Fibroblast of mammary gland (primary cell): ENCODE measurements around the gene RNF125.

Experiments used
- DNase-seq: peaks from one replicate; pipeline ENCODE4 v3.0.0-alpha.2; 2010; ENCODE audit warnings: low read depth
- H3K4me3 ChIP-seq: 2 replicates; pipeline ENCODE4 v1.5.1; 2011; ENCODE audit warnings: low read depth, mild to moderate bottlenecking, low read length, moderate library complexity; ENCODE audit not compliant: control insufficient read depth
- TF ChIP-seq, protein P1 (sequence below): conservative IDR thresholded peaks from 2 replicates; pipeline ENCODE4 v1.5.1; 2011; ENCODE audit warnings: low read depth, low read length, inconsistent platforms; ENCODE audit not compliant: control insufficient read depth, insufficient read depth

The RNF125 gene

DNA sequence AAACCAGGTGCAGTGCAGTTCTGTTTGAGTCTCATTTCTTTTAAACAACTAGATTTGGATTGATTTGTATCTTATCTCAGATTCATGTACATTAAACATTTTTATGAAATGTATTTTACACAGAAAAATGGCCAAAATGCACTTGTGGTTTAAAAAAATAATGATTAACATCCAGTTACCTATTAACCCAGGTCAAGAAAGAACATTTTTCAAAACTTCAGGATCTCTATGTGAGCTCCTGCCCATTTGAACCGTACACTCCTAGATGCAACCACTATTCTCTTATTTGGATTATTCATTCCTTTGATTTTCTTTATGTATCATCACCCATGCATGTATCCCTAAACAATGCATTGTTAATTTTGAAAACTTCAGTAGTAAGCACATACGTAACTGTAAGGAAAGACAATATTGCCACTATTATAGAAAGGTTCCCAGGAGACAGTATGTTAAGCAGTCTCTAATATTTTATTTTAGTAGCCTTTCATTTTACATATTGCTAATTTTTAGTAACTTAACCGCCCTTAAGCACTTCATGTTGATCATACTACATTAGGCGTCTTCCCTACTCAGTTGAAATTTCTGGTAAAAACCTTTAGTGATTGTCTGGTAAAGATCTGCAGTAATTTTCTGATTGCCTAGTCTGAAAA, 95.8 kb downstream of the RNF125 start:
- TF ChIP-seq, protein P1, sequence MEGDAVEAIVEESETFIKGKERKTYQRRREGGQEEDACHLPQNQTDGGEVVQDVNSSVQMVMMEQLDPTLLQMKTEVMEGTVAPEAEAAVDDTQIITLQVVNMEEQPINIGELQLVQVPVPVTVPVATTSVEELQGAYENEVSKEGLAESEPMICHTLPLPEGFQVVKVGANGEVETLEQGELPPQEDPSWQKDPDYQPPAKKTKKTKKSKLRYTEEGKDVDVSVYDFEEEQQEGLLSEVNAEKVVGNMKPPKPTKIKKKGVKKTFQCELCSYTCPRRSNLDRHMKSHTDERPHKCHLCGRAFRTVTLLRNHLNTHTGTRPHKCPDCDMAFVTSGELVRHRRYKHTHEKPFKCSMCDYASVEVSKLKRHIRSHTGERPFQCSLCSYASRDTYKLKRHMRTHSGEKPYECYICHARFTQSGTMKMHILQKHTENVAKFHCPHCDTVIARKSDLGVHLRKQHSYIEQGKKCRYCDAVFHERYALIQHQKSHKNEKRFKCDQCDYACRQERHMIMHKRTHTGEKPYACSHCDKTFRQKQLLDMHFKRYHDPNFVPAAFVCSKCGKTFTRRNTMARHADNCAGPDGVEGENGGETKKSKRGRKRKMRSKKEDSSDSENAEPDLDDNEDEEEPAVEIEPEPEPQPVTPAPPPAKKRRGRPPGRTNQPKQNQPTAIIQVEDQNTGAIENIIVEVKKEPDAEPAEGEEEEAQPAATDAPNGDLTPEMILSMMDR, result no peak
- no peak for DNase-seq
- no peak overlapping the region for H3K4me3 ChIP-seq

DNA sequence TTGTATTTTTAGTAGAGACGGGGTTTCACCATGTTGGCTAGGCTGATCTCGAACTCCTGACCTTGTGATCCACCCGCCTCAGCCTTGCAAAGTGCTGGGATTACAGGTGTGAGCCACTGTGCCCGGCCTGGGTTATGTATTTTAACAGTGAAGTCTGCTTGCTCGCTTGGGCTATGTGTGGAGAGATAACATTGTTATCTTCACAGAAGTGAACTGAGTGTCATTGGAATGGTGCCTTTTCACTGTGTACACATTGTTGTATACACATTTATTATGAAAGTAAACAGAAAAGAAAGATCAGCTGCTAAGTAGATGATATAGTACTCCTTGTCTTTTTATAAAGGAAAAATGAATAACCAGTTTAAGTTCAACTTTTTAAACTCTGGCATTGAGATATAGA, 103.4 kb downstream of the RNF125 start:
- no peak for DNase-seq
- TF ChIP-seq, protein P1, result no peak

More for the DNA sequence above, 103.4 kb downstream of the RNF125 start:
- no peak overlapping the region for H3K4me3 ChIP-seq
